SK-N-SH (cell line): ENCODE results near the gene DCUN1D3.

Experiments used
- EZH2phosphoT487 ChIP-seq: fragments of 200-600 bp; sonication (generic); IDR thresholded peaks from 2 replicates; pipeline ENCODE4 v1.6.1; 2017; ENCODE audit warnings: low read depth, mixed run types, mild to moderate bottlenecking, antibody characterized with exemption, moderate library complexity, borderline replicate concordance
- FOSL2 ChIP-seq: IDR thresholded peaks from 2 replicates; pipeline ENCODE4 v1.4.0; 2012; ENCODE audit warnings: low read depth, mild to moderate bottlenecking, moderate library complexity, borderline replicate concordance
- GABPA ChIP-seq: IDR thresholded peaks from 2 replicates; pipeline ENCODE4 v1.4.0; 2012; ENCODE audit warnings: low read depth, mild to moderate bottlenecking
- POLR2AphosphoS5 ChIP-seq: IDR thresholded peaks from 2 replicates; pipeline ENCODE4 v1.6.1; 2012; ENCODE audit warnings: low read depth, low read length
- RFX5 ChIP-seq: IDR thresholded peaks from 2 replicates; pipeline ENCODE4 v1.6.1; 2012; ENCODE audit warnings: mild to moderate bottlenecking, improper control_type of control experiment, low read length
- TCF12 ChIP-seq: IDR thresholded peaks from 2 replicates; pipeline ENCODE4 v1.4.0; 2012
- YY1 ChIP-seq: IDR thresholded peaks from 2 replicates; pipeline ENCODE4 v1.4.0; 2012; ENCODE audit warnings: low read depth, mild to moderate bottlenecking
- TF ChIP-seq, protein P1 (sequence below): fragments of 200-600 bp; sonication (generic); IDR thresholded peaks from 2 replicates; pipeline ENCODE4 v1.6.1; 2017; ENCODE audit warnings: antibody characterized with exemption, mild to moderate bottlenecking, moderate library complexity
- TF ChIP-seq, protein P2 (sequence below): IDR thresholded peaks from 2 replicates; pipeline ENCODE4 v1.6.1; 2012; ENCODE audit warnings: mild to moderate bottlenecking, low read depth, low read length, moderate library complexity
- TF ChIP-seq, protein P3 (sequence below): IDR thresholded peaks from 2 replicates; pipeline ENCODE4 v1.4.0; 2012; ENCODE audit warnings: low read depth

DNA sequence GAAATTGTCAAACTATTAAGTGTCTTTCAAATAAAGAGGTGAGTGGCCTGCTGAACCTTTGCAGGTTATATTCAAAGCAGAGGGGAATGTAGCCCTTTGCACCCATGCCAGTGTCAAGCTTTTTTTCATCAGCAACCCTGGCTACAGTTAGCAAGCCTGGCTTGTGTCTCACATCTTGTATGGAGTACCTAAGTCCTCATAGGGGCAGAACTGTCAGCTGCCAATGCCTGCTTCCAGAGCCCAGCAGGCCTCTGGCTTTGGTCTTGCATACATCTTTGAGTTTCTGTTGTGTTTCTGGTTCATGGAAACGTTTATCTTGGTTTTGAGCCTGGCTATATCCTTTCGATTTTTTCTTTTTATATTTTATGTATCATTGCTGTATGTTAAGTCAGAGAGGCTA lies 67.1 kb downstream of the DCUN1D3 start:
- no peak for TF ChIP-seq EZH2phosphoT487
- no peak for TF ChIP-seq TCF12
- TF ChIP-seq GABPA: no peak
- TF ChIP-seq, protein P1, sequence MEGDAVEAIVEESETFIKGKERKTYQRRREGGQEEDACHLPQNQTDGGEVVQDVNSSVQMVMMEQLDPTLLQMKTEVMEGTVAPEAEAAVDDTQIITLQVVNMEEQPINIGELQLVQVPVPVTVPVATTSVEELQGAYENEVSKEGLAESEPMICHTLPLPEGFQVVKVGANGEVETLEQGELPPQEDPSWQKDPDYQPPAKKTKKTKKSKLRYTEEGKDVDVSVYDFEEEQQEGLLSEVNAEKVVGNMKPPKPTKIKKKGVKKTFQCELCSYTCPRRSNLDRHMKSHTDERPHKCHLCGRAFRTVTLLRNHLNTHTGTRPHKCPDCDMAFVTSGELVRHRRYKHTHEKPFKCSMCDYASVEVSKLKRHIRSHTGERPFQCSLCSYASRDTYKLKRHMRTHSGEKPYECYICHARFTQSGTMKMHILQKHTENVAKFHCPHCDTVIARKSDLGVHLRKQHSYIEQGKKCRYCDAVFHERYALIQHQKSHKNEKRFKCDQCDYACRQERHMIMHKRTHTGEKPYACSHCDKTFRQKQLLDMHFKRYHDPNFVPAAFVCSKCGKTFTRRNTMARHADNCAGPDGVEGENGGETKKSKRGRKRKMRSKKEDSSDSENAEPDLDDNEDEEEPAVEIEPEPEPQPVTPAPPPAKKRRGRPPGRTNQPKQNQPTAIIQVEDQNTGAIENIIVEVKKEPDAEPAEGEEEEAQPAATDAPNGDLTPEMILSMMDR: no peak
- TF ChIP-seq POLR2AphosphoS5: no peak
- TF ChIP-seq, protein P2, sequence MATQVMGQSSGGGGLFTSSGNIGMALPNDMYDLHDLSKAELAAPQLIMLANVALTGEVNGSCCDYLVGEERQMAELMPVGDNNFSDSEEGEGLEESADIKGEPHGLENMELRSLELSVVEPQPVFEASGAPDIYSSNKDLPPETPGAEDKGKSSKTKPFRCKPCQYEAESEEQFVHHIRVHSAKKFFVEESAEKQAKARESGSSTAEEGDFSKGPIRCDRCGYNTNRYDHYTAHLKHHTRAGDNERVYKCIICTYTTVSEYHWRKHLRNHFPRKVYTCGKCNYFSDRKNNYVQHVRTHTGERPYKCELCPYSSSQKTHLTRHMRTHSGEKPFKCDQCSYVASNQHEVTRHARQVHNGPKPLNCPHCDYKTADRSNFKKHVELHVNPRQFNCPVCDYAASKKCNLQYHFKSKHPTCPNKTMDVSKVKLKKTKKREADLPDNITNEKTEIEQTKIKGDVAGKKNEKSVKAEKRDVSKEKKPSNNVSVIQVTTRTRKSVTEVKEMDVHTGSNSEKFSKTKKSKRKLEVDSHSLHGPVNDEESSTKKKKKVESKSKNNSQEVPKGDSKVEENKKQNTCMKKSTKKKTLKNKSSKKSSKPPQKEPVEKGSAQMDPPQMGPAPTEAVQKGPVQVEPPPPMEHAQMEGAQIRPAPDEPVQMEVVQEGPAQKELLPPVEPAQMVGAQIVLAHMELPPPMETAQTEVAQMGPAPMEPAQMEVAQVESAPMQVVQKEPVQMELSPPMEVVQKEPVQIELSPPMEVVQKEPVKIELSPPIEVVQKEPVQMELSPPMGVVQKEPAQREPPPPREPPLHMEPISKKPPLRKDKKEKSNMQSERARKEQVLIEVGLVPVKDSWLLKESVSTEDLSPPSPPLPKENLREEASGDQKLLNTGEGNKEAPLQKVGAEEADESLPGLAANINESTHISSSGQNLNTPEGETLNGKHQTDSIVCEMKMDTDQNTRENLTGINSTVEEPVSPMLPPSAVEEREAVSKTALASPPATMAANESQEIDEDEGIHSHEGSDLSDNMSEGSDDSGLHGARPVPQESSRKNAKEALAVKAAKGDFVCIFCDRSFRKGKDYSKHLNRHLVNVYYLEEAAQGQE: no peak
- TF ChIP-seq FOSL2: no peak
- TF ChIP-seq, protein P3, sequence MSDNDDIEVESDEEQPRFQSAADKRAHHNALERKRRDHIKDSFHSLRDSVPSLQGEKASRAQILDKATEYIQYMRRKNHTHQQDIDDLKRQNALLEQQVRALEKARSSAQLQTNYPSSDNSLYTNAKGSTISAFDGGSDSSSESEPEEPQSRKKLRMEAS: no peak
- TF ChIP-seq RFX5: no peak
- TF ChIP-seq YY1: no peak
